NCI-H82 treated with DMSO at 0.1 percent for 48 hours (cell line): ENCODE results near the gene IFT57.
A peak's percentile ranks its signal among the peaks of the same experiment; 100 is the strongest.
"Not testable (repeated sequence)": the region's sequence is repeated elsewhere in the genome, so short reads cannot be mapped to it uniquely, and the experiment has no call there.

Source experiments
- DNase-seq: peaks from one replicate; lab custom pipeline; 2025; ENCODE audit not compliant: unreplicated experiment; lab: John Stamatoyannopoulos, UW

The IFT57 gene

GRCh38 chr3:108171106-108171505 lies 51.1 kb downstream of the IFT57 start:
- no peak for DNase-seq

GRCh38 chr3:108164391-108164790 lies 57.8 kb downstream of the IFT57 start:
- no peak for DNase-seq

DNA sequence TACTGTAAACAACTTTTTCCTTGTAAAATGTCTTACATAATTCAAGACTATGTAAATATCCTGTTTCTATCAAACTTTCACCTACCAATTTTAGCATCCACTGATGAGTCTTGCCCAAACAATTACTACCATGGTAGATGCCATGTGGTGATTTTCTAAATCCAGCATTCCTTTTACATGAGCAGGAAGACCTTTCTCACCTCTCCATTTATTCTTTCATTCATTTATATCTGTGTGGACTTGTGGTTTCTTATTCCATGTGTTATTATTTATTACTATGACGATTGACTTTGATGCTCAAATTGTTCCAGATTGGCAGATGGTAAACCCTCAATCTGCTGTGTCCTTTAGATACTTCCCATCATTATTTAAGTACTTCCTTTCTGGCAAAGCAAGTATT lies 62.4 kb downstream of the IFT57 start:
- DNase-seq, result no peak

DNA sequence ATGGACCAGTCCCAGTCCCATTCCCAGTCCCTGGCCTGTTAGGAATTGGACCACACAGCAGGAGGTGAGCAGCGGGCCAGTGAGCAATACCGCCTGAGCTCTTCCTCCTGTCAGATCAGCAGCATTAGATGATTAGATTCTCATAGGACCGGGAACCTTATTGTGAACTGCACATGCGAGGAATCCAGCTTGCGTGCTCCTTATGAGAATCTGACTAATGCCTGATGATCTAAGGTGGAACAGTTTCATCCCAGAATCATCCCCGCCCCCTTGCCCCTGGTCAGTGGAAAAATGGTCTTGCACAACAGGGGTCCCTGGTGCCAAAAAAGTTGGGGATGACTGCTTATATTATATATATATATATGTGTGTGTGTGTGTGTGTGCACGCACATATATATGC lies 63.1 kb downstream of the IFT57 start:
- no peak for DNase-seq

GRCh38 chr3:108158251-108158650 lies 64.0 kb downstream of the IFT57 start:
- DNase-seq, result no peak

DNA sequence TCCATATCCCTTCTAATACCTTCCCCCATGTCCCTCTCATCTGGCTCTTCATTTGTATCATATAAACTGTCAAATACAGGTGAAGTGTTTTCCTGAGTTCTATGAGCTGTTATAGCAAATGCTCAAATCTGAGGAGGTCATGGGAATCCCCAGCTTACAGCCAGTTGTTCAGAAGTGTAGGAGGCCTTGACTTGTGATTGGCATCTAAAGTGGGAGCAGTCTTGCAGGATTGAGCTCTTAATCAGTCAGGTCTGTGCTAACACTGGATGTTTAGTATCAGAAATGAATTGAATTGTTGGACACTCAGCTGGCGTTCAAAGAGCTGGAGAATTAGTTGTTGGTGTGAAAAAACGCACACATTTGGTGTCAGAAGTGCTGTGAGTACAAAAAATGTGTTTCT lies 65.0 kb downstream of the IFT57 start:
- no peak for DNase-seq

- no peak for DNase-seq
Observed at GRCh38 chr3:108156312-108156853, 65.8 kb downstream of the IFT57 start.

DNA sequence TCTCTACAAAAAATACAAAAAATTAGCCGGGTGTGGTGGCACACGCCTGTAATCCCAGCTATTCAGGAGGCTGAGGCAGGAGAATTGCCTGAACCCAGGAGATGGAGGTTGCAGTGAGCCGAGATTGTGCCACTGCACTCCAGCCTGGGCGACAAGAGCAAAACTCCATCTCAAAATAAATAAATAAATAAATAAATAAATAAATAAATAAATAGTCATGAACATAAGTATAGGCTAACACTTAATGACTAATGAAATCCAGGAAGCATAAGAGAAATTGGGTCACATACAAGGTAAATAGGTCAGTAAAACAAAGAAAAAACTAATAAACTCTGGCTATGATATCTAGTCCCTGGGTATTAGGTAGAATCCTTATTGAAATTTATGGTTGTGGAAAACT lies 66.6 kb downstream of the IFT57 start:
- not testable (repeated sequence) for DNase-seq

DNA sequence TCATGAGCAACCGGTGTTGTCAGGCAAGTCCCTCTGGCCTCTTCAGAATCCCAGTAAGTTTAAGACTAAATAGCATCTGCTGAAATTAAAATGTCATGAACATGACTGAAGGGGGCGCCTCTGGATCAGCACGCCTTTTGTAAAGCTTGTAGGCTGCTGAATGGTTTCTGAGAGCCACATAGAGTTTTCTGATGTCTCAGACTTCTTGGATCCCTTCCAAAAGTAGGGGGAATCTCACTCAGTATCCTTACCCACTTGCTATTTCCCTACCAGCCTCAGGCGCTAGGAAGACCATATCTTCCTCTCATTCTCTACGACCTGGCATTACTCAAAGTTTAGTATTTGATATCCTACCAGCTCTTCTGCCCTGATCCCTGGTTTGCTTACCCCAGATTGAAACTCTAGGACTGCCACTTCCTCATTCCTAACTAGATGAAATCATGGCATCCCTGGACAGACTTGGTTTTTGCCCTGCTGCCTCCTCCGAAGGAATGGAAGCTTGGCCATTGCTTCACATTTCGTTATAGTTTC lies 68.7 kb downstream of the IFT57 start:
- peak; percentile 52 for DNase-seq

DNA sequence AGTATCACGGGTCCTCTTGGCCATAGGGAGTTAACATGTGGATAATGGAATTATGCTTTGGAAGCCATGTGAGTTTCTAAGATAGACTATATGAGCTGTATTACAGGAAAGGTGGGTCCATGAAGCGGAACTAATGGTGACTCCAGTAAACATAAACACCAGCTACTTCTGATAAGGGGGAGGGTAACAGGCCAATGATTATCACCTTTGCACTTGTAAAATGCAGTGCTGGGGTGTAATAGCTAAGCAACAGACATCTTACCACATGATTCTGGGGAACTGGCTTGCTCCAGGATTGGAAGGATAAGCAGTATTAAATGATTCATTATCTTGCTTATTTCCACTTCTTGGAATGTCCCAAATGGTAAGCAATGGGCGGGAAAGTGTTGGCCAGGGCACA lies 70.0 kb downstream of the IFT57 start:
- DNase-seq, result no peak

GRCh38 chr3:108150200-108150599 lies 72.0 kb downstream of the IFT57 start:
- peak; percentile 38 for DNase-seq

DNA sequence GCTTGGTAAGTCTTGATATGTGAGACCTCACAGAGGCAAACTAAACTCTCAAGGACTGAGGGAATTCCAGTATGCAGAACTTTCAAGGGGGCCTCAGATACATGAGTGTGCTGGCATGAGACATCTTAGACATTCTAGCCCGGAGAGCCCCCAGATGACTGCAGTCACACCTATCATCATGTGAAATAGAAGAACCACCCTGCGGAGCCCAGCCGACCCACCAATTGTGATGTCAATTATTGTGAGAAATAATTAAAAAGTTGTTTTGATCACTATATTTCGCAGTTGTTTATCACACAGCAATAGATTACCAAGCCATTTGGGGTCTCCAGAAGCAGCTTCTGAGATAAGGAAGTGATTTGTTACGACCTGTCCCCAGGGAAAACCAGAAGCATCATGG lies 76.1 kb downstream of the IFT57 start:
- DNase-seq, result no peak

GRCh38 chr3:108145578-108145977 lies 76.6 kb downstream of the IFT57 start:
- DNase-seq, result no peak

- no peak for DNase-seq
Observed at GRCh38 chr3:108137460-108137814, 84.8 kb downstream of the IFT57 start.

DNA sequence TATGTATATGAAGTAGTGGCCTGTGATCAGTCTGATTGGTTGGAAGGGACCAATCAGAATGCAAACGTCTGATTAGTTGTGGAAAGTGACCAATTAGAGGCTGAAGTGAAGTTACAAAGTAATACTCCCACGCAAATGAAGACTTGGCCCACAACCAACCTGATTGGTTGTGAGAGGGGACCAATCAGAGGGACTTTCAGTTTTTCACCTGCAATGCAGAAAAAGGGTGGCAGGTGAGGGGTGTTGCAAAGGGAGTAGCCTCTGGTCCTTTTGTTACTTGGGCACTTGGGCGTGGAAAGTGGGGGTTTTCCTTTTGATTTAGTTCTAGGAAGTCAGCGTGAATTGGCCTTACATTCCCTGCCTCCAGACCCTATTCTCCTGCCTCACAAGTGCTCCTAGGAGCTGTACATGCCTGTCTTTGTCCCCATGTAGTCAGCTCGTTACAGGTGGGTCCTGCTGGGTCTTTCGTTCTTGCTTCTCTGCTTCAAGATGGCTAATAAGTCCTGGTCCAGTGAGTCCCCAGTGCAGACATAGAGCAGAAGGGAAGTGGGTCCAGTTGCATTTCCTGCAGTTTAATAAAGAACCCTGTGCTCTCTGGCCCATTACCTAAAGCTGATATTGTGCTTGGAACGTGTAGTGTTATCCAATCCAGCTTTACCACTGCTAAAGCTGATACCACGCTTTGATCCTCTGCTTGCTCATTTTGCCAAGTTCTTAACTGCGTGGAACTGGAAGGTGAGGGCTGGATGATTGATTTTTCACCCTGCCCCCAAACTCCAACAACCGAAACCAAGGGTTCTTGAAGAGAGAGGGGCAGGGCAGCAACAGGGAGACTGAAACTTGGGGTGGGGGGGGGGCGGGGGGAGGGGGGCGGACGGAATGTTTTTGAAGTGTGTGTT lies 85.4 kb downstream of the IFT57 start:
- no peak for DNase-seq

DNA sequence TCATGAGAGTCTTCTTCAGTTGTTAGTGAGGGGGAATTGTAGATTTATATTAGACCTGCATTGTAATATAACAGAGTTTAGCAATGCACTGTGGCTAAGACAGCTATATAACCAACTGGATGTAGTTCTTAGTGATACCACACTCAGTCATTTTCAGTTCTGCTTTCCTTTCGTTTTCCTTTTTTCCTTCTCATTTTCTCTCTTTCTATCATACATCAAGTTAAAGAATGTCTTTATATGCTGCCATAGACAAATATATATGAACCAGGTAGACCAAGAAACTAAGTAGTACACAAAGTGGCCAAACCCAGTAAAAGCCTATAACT lies 87.7 kb downstream of the IFT57 start:
- no peak for DNase-seq

DNA sequence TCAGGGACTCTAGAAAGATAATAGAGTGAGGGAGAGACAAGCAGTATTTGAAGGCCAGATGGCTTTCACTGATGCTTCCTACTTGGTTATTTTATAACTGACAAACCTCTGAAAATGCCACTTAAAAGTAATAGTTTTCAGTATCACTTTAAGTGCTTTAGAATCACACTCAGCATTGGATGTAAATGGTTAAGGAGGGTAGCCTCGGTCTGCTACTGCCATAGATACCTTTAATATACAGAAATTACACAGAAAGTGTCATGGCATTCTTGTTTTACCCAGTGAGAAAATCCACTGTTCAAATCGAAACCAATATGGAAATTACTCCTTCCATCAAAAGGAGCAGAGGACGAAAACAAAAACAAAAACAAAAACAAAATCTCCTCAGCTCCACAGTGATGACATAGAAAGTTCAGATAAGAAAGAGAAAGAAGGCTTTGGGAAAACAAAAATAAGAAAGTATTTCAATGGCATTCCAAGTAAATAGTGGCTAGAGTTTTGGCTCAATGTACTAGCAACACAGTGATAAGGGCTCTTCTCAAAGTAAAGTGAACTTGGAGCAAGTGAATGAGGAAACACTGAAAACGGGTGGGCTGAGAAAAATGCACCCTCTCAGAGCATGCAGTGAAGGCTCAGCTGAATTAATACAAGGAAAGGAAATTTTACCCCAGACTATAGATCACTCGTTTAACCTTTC lies 88.2 kb downstream of the IFT57 start:
- DNase-seq, result no peak

- DNase-seq, result no peak
Observed at GRCh38 chr3:108133048-108133369, 89.2 kb downstream of the IFT57 start.

GRCh38 chr3:108131475-108132134 lies 90.6 kb downstream of the IFT57 start:
- no peak for DNase-seq

DNA sequence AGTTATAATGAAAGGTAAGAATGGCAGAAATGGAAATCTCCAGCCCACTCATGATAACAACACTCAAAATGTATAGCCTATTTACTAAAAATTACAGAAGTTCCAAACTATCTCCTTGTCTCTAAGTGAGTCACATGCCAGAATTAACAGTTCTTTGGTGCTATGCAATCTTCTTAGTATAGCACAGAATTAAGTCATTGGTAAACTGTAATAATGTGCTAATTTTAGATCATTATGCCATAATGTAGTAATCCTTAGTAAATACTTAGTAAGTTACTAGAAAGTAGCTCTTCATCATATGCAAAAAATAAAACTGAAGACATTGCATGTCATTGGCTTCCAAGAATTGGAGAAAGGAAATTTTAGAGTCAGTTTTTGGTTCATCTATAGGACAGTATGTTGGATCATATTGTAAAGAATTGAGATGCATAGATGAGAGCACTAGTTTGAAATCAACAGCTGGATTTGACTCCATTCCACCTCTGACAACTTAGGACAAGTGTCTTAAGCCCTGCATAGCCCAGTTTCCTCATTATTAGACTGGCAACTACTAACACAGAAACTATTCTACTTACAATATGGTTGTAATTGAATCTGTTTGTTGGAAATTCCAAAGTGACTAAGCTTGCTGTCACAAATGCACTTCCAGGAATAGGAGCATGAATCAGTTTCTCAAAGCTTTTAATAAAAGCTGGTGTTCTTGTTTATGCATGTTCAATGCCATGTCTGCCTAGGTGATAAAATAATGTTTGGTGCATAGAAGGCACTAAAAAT lies 91.3 kb downstream of the IFT57 start:
- no peak for DNase-seq

GRCh38 chr3:108130236-108130635 lies 92.0 kb downstream of the IFT57 start:
- no peak for DNase-seq
